ENCODE data around the gene RPL29.
A peak's percentile ranks its signal among the peaks of the same experiment; 100 is the strongest.
"Not testable (repeated sequence)": the region's sequence is repeated elsewhere in the genome, so short reads cannot be mapped to it uniquely, and the experiment has no call there.

Gene RPL29

DNA sequence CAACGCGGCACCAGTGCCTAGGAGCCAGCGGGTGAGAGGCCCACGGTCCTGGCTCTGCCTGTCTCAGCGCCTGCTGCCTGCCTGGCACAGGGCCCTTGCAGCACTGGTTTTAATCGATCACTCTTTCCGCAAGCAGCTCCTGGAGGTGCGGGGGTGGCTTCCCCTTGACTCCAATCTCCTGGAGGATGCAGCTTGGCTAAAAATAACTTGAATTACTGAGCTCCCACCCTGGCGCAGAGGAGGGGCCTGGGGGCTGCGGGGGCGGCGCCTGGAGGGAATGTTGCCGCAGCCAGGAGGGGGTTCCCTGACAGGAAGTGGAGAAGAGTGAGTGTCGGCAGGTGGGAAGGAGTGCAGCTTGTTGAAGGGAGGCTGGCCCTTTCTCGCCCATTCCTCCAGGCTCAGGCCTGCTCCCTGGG lies 9.9 kb upstream of the RPL29 start:
- no peak for DNase-seq

DNA sequence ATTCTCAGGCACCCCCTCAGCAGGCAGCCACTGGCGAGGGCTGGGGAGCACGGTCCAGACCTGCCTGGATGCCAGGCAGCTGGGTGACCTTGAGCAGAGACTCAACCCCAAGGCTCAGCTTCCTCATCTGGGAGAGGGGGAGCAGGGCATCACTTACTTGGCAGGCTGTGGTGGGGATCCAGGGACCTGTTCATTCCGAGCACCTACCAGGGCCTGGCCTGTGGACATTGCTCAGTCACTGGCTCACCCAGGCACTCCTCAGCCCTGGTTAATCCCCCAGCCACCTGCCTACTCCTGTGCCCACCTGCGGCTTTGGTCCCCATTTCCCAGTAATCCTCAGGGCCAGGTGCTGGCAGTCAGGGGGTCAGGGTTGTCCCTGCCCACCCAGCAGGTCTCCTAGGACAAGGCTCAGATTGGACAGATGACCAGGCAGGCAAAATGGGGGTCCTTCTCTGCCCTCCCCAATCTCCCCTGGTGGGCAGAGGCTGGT lies 9.3 kb upstream of the RPL29 start:
- DNase-seq, result no peak

DNA sequence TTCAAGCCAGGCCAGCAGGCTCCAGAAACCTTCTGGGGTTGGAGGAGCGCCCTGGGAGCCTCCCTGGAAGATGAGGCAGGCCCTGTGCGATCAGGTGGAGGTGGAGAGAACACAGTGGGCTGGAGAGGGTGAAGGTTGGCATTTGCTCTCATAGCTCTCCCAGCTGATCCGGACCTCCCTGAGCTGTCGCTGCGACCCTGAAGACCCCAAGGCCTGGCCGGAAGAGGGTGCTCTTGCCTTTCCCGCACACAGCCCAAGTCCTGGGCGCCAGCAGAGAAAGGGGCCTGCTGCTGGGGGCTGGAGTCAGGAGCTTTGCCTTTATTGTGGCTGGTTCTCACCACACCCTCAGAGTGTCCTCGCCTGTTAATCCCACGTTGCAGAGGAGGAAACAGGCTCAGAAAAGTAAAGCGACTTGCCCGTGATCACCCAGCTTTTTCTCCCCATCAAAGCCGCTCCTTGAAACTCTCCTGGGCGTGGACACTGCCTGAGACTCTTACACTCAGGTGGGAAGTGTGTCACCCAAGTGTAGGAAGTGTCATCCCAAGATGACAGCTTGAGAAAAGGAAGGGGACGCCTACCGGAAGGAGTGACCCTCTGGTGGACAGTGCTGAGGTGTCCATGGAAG lies 8.6 kb upstream of the RPL29 start:
- DNase-seq, result no peak

DNA sequence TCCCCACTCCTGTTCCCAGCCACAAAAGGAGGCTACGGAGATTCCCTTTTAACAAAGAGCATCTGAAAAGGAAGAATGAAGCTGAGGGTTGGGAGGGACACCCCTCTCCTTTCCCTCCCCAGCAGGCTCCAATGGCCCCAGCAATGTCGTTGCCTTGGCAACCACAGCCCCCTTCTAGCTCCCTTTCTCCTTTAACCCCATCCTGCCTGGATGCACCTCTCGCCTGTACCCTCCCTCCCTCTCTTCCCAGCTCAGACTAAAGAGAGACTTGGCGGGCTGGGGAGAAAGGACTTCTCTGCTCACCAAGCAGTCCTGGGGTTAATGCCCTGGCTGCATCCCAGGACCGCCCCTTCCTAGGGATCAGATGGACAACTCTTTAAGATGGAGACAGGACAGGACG lies 7.1 kb upstream of the RPL29 start:
- DNase-seq, result no peak

DNA sequence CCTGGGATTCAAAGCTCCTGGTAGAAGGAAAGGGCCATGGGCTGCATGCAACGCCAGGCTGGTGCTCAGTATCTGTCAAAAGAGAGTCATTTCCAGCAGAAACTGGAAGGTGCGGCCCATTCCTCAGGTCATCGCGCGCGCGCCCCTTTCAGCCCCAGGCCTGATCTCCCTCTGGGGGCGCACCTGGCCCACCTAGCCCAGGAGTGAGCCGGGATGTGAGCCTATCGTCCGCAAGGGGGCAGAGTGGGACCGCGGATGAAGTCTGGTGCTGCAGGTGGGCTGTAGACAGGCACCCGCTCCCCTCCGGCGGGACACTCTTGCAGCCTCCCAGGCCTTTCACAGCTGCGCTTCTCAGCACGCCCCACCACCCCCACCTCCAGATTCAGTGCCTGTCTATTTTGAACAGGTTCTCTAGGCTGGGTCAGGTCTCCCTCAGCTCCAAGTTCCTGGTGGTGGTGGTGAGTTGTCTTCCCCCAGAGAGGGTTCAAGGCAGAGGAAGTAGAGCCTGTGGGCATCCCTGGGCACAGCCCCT lies 5.8 kb upstream of the RPL29 start:
- peak; percentile 65 to 84 (median 75) for DNase-seq

DNA sequence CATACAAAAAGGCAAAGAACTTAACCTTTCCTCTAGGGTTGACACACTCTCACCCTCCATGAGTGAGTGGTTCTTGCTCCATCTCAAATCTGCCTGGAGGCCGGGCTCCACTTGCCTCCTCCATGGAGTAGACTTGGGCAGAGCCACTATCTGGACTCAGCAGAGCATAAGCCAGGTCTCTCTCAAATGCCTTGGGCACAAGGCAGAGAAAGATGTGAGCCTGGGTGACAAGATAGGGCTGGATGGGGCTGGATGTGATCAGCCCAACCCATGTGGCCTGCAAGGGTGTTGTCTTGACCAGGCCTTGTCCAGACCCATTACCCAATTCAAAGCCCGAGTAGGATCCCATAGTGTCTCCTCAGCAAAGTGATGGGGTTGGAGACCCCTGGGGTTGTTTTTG lies 4.2 kb upstream of the RPL29 start:
- DNase-seq, result no peak

DNA sequence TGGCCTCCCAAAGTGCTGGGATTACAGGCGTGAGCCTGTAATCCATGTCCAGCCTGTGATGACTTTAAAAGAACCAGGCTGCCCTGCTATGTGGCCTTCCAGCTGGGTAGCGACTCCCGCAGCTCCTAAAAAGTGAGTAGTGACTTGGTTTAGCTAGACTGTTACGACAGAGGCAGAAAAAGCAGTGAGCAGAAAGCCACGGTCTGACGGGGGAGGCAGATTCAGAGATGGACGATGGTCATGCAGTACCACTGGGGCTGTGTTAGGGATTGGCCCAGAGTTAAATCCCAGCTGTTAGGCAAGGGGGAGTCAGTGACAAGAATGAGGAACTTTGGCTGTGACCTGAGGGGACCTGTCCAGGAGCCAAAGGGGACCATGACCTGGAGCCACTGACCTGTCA lies 3.1 kb upstream of the RPL29 start:
- DNase-seq, result no peak

DNA sequence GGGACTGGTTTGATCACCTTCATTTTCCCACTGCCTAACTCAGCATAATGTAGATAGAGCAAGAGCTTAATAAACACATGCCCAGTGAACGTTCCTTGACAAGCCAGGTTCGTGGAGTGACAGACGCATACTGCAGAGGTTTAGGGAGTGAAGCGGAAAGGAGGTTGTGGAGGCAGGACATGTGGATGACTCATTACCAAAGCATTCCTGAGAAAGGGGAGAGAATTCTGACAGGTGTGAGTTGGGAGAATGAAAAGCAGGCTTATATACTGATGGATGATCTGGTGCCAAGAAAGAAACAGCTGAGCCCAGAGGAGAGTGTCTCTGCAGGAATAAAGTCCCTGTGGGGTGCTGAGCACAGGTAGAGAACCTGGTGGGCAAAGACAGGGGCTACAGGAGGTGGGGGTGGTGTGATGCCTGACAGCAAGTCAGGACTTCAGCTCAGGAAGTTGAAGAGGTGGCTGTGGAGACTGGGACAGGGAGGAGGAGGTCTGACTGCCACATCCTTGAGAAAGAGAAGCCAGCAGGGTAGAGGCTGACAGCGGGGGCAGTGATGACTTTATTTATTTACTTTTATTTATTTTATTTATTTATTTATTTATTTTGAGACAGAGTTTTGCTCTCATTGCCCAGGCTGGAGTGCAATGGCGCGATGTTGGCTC lies 2.4 kb upstream of the RPL29 start:
- no peak for DNase-seq

DNA sequence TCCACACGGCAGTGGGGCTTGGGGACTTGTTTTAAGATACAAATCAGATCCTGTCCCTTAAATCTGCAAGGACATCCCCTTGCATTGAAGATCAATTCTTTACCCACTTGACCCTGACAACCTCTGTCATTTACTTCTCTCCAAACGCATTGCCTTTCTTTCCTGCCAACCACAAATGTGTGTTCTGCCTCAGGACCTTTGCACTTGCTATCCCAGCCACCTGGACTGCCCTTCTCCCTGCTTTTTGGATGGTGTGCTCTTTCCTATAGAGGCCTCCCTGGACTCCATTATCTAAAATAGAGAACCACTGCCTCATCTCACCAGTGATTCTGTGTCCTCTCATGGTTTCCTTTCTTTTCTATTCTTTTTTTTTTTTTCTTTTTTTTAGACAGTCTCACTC lies 1.5 kb upstream of the RPL29 start:
- no peak for DNase-seq

DNA sequence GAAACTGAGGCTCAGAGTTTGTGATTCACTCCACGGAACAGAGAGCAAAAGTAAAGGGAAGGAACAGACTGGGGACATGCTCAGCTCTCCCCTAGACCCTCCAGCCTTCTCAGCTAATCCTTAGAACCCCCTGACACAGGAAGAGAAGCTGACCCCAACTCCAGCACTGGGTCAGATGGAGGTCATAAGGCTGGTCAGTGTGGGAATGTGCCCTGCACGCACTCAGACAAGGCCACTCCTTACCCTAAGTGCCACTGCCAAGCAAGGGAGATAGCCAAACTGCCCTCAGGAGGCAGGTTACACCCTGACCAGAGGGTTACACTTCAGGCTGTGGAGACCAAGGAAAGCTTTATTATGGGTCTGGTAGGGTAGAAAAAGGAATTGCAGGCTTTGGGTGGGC lies 1.2 kb downstream of the RPL29 start:
- no peak for DNase-seq

DNA sequence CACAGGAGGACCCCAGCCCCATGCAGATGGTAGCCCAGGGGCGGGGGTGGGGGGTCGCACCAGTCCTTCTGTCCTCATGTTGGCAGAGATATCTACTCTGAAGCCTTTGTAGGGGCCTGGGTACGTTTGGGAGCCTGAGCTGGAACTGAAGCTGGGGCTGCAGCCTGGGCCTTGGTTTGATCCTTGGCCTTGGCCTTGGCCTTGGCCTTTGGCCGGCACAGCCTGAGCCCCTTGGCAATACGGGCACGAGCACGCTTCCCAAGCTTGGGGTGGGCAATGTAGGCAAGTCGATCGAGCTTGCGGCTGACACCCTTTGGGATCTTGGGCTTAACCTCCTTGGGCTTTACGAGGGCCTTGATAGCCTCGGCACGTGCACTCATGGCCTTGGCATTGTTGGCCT lies 2.0 kb downstream of the RPL29 start:
- not testable (repeated sequence) for DNase-seq

DNA sequence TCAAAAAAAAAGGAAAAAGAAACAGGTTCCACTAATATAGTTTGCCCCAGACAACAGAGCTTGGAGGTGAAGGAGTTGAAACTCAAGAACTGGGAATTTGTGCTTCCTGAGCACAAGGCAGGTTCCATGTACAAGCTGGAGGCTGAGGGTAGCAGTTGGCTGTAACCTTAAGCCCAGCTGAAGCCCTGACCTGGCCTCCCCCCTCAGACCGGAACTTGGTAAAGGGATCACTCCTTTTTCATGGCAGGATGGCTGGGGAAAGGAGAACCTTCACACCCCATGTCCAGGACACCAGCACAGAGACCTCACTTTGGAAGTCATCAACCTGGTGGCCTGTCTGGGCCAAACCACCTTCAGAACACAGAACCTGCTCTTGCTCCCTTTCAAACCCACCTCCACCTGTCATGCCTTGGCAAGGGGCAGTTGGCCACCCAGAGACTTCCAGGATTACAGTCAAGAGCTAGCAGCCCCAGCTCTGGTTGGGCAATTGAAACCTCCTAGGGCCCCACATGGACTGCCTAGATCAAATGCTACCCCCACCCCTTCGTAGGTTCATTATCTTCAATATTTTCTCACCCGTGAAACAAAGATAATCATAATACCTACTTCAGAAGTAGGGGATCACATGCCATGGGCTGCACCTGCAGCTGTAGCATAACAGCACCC lies 3.5 kb downstream of the RPL29 start:
- no peak for DNase-seq

DNA sequence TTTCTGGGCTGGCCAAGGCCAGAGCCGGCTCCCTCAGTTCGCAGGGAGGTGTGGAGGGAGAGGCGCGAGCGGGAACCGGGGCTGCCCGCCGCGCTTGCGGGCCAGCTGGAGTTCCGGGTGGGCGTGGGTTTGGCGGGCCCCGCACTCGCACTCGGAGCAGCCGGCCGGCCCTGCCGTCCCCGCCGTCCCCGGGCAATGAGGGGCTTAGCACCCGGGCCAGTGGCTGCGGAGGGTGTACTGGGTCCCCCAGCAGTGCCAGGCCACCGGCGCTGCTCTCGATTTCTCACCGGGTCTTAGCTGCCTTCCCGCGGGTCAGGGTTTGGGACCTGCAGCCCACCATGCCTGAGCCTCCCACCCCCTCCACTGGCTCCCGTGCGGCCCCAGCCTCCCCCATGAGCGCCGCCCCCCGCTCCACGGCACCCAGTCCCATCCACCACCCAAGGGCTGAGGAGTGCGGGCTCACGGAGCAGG lies 5.2 kb downstream of the RPL29 start:
- DNase-seq, result not testable (repeated sequence)

DNA sequence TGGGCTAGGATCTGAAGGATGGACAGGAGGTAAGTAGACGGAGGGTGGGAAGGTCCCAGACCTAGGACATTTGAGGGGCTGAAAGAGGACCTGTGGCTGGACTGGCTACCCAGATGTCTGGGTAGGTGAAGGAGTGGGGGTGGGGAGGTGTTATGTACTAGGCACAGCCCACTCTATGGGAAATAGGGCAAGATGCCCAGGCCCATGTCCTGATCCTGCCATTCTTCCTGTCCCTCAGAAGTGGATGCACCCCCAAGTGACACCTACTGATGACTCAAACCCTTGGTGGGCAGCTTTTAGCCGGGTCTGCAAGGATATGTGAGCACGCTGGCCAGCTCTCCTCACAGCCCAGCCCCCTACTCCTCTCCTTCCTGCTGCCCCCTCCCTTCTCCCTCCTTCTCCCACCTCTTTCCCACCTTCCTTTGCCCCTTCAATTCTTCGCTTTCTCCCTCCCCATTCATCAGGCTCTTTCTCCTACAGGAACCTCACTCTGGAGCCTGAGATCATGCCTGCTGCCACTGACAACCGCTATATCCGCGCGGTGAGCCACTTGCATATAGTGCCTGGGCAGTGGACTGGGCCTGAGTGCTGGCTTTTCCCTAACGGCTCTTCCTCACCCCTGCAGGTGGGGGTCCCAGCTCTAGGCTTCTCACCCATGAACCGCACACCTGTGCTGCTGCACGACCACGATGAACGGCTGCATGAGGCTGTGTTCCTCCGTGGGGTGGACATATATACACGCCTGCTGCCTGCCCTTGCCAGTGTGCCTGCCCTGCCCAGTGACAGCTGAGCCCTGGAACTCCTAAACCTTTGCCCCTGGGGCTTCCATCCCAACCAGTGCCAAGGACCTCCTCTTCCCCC lies 7.2 kb downstream of the RPL29 start:
- DNase-seq, result no peak

DNA sequence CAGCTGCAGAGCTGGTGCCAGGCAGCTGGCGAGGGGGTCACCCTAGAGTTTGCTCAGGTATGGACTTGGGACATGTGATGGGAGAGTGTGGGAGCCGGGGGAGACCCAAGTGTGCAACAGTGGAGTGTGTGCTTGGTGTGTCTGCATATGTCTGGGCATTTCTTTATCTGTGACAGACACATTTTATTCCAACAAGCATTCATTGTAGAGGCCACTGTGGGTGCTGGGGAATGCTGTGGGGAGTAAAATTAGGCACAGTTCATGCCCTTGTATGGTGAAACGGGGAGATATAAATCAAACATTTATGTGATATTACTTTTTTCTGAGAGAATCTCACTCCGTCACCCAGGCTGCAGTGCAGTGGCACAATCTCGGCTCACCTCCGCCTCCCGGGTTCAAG lies 8.1 kb downstream of the RPL29 start:
- no peak for DNase-seq

DNA sequence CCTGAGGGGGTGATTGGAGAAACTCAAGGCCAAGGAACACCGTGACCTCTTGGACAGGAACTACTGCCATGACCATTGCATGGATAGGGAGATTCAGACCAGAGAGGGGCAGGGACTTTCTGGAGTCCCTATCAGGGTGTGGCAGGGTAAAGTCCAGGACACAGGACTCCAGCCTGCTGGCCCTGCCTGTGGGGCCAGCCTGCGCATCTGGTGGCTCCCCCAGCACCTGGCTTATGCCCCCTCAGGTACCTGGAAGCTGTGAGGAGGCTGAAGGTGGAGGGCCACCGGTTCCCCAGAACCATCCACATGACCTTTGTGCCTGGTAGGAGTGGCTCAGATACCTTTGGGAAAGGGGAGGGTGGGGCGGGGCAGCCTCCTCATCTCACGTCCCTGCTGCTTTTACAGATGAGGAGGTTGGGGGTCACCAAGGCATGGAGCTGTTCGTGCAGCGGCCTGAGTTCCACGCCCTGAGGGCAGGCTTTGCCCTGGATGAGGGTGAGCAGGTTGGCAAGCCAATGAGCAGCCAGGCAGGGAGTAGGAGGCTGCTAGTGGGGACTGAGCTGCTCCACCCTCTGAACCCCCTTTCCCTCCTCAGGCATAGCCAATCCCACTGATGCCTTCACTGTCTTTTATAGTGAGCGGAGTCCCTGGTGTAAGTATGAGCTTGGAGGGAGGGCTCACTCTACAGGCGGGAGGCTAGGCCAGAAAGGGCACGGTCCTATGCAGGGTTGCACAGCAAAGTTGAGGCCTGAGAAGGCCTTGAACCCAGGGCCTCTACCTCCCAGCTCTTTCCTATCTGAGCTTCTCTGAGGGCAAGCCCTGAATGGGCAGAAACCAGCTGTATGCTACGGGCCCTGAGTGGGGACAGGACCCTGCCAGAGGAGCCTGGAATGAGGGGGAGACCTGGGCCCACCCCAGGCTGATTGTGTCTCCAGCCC lies 9.4 kb downstream of the RPL29 start:
- no peak for DNase-seq

DNA sequence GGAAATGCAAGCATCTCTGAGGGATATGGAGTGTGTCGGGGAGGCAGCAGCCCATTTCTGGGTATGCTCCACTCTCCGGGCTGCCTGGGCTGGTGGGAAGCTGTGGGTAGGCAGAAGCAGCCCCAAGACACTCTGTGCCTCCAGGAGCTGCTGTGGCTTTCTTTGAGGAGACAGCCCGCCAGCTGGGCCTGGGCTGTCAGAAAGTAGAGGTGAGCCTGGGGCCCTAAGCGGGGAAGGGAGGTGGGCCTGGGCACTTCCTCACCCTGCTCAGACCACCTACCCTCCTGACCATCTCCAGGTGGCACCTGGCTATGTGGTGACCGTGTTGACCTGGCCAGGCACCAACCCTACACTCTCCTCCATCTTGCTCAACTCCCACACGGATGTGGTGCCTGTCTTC lies 10.6 kb downstream of the RPL29 start:
- no peak for DNase-seq

DNA sequence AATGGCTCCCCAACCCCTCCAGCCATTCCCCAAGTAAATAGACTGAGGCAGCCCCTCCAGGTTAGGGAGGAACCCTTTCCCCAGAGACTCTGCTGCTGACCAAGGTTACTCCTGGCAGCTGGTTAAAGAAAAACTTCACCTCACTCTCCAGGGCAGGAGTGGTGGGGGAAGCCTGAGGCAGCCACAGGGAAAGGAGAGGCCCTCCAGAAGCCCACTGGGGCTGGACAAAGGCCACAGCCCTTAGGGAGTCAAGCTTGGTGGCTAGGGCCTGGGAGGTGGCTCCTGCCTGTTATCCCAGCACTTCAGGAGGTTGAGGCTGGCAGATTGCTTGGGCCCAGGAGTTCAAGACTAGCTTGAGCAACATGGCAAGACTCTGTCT lies 11.4 kb downstream of the RPL29 start:
- DNase-seq, result no peak

DNA sequence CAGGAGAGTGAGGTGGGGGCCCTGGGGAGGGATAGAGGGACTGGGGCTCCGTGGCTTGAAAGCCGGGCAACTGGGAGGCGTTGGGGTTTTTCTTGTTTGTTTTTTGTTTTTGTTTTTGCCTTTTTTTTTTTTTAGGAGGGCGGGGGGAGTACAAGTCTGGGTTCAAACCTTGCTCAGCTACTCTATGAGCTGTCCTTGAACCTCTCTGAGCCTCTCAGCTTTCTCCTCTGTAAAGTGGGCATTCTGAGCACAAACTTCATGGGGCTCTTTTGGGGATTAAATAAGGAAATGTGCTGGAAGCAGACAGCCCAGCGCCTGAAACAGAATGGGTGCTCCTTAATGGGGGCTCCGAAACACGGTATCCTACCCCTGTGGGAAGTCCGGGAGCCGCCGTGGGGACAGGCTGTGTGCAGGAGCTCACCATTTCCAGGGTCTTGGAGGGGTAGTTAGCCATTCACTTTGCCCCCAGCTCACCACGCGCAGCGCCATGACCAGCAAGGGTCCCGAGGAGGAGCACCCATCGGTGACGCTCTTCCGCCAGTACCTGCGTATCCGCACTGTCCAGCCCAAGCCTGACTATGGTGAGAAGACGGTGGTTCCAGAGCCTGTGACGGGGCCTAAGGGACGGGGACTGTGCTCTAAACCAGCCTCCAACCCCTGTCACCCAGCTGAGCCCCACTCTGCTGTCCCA lies 12.0 kb downstream of the RPL29 start:
- DNase-seq, result no peak

DNA sequence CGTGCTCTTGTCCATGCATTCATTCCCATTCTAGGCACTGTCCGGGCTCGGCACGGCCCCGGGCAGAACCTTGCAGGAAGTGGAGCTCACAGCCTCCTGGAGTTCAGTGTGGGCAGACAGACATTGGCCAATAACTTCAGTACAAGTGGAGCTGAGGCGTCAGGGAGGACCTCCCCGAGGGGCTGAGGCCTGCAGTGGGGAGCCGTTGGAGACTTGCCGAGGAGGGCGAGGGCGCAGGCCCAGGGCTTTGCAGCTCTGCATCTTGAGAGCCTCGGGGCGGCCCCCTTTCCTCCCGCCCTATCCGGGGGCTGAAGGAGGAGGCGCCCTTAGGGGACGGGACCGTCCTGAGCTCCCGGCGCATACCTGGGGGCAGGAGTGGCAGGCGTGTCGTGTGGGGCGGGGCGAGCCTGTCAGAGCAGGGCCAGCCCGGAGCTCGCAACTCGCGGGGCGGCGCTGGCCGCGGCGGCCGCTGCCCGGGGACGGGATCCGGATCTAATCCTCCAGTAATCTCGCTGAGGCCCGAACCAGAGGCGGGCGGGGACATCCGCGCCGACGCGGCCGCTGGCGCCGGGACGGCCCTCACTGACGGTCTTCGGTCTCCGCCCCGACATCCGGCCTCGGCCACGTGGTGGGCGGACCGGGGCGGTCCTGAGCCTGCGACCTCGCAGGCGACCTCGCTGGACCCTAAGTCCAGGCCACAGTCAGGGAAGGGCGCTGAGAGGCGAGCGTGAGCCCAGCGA lies 12.7 kb downstream of the RPL29 start, which contains the start of gene ACY1:
Gene ACY1, plus strand, starts transcription at position 698 of the 740 bp plus-strand sequence. CDS start 530 bp downstream, outside the sequence.
- peak; percentile 55 to 80 (median 61) for DNase-seq
